Stimulated activated CD4-positive, alpha-beta T cell treated with anti-CD3 and anti-CD28 coated beads, Interleukin-4, amount 100 ng/mL, for 4 hours (primary cell): ENCODE measurements around the gene ADAMTS12.
A peak's percentile ranks its signal among the peaks of the same experiment; 100 is the strongest.

Experiments used
- DNase-seq, 2 experiments: peaks; one replicate each; pipeline ENCODE4 v3.0.0-alpha.2; 2020

The ADAMTS12 gene

GRCh38 chr5:33641744-33642505, 249.9 kb downstream of the ADAMTS12 start:
- DNase-seq = no peak

GRCh38 chr5:33639474-33639873, 252.3 kb downstream of the ADAMTS12 start:
- DNase-seq = no peak

DNA sequence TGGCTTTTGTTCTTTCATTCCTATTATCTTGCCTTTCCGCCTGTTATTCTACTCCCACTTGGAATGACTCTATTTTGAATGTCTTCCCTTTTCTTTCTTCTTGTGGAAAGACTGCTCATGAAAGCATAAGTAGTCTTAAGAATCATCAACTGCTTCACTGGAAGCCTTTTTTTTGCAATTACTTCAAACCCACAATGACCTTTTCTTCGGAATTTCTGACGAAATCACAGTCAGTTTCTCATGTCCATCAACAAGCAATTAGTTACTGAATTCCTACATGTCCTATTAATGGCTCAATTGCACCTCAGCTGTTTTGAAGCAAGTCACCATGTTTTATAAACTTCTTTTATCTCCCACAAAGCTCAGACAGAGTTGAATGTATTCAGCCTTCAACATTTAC, 254.8 kb downstream of the ADAMTS12 start:
- DNase-seq = no peak

DNA sequence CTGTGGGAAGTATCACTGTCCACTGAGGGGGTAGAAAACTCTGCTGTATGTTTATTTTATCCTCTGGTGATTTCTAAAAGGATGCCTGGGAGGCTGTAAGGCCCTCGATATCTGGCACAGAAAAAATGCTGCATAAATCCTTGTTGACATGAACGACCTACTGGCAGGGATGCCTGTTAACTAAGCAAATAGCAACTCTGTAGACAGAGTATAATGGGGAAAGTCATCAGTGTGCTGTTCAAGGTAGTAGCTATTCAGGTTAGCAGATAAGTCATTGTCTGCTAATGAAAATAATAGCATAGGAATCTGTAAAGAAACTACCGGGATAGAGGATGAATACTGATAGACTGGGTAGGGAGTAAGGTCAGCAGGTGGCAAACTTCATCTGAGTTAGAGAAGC, 256.2 kb downstream of the ADAMTS12 start:
- no peak for DNase-seq

DNA sequence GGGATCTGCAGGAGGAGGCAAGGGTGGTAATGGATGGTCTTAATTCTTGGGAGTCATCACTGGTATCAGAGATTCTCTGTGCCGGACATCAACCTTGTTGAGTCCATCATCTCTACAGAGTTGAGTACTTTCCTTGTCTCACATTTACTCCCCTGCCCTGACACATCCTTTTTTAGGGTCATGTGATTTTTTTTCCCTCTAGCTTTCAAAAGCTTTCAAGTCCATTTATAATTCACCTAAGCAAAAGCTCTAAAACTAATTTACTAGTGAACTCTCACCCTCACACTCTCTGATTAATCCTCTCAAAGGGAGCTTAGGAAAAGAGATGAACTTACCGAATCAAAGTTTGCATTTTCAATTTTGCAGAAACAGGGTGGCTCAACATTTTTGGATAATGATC, 258.1 kb downstream of the ADAMTS12 start:
- DNase-seq = no peak

DNA sequence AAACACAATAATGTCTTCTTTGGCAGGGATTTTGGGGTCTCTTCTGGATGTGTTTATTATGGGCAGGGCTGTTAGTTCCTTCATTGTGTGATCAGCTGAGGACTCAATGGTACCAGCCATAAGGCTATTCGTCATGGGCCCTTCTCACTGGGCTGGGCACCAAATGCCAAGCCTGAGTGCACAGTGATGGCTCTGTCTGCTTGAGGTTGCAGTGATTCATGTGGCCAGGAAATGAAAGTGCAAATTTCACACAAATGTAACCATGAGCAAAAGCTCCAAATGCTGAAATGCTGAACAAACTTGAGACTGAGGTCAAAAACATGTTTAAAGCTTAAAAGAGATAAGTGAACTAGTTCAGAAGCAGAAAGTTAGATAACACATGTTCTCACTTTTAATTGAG, 260.0 kb downstream of the ADAMTS12 start:
- no peak for DNase-seq

GRCh38 chr5:33631139-33631538, 260.7 kb downstream of the ADAMTS12 start:
- DNase-seq = no peak

DNA sequence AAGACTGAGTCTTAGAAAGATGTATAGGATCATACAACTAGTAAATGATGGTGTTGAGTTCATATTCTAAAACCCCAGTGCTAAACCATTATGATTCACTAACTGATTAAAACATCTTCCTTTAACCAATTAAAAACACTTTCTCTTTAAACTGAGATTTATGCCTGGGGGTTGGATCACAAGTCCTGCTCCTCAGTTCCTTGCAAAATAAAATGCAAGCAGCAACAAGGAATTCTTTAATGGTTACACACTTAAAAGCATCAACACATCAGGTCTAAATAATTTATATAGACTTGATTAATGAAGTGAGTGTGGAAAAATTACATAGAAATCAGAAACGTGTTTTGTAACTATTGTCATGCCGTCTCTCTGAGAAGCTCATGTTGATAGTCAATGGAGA, 261.8 kb downstream of the ADAMTS12 start:
- no peak for DNase-seq

- DNase-seq = no peak
These were observed 263.0 kb downstream of the ADAMTS12 start for GRCh38 chr5:33628796-33629195.

DNA sequence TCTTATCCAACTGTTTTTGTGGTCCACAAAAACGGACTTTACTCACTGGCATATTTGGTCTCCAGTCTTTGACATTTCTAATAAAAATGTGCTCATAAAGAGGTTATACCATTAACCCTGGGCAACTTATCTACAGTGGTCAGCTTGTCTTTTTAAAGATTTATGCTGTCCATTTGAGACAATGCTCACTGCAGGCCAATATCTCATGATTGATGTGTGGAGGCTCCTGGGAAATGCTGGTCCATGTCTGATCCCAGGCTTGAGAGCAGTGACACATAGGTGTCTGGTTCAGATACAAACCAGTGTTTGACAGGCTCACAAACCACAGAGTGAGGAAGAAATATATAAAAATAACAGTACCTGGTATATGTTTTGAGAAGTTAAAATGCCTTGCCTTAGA, 270.3 kb downstream of the ADAMTS12 start:
- no peak for DNase-seq

- no peak for DNase-seq
These were observed 277.8 kb downstream of the ADAMTS12 start for GRCh38 chr5:33614039-33614438.

DNA sequence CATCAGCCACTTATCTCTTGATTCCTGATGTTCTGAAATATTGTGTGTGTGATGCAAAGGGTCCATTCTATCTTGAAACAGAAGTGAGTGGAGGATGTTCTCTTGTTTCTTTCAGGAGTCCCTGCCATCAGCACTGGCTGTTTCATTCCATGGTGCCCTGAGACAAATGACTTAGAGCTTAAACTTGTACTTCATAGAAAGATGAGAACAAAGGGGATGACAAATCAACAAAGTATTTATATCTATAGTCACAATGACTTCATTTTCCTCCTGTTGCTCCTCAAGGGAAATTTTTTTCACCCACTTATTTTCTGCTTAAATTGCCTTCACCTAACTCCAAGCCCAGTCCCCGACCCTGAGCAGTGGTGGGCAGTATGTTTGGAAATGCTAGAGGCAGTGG, 279.4 kb downstream of the ADAMTS12 start:
- DNase-seq = no peak

GRCh38 chr5:33611877-33612276, 279.9 kb downstream of the ADAMTS12 start:
- DNase-seq = no peak

GRCh38 chr5:33608344-33609041, 283.3 kb downstream of the ADAMTS12 start:
- DNase-seq = no peak

DNA sequence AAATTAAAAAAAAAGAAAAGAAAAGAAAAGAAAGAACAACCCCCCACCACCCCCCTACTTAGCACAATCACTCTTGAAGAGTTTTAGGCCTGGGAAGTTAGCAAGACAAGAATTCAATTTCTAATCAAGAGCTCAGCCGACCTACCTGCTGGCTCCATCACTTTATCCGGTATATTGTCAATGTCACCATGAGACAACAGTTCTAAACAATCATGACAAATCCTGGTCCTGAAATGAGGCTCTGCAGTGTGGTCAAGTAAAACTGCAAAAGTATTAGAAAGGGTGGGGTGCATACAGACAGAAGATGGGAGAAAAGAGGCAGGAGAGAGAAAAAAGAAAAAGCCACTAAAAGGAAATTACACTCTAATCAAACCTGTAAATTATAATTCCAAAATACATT, 287.3 kb downstream of the ADAMTS12 start:
- DNase-seq = no peak

- no peak for DNase-seq
These were observed 289.9 kb downstream of the ADAMTS12 start for GRCh38 chr5:33601881-33602280.

DNA sequence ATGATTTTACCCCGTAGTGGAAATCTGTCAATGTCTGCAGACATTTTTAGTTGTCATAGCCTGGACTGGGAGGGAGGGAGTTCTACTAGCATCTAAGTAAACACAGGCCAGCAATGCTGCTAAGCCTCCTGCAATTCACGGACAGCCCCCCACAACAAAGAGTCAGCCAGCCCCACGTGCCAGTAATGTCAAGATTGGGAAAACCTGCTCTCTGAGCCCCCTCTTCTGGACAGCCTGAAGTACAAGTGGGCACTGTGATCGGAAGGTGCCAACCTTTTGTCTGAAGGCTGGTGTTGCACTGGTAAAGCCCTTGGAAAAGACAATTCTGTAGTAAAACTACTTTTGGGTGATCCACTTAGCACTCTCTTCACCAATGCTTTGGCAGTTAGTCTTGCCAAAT, 296.5 kb downstream of the ADAMTS12 start:
- DNase-seq = no peak

DNA sequence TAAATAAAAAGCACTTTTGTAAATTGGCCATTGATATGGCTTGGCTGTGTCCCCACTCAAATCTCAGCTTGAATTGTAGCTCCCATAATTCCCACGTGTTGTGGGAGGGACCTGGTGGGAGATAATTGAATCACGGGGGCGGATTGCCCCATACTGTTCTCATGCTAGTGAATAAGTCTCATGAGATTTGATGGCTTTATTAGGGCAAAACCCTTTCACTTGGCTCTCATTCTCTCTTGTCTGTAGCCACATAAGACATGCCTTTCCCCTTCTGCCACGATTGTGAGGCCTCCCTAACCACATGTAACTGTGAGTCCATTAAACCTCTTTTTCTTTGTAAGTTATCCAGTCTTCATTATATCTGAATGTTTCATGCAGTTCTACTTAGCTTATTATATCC, 297.8 kb downstream of the ADAMTS12 start:
- no peak for DNase-seq

GRCh38 chr5:33592245-33592644, 299.5 kb downstream of the ADAMTS12 start:
- DNase-seq = no peak

- DNase-seq = peak in 1 of 2 experiments; percentile 32
These were observed 303.0 kb downstream of the ADAMTS12 start for GRCh38 chr5:33588654-33589372.

GRCh38 chr5:33583332-33583731, 308.5 kb downstream of the ADAMTS12 start:
- DNase-seq = no peak

DNA sequence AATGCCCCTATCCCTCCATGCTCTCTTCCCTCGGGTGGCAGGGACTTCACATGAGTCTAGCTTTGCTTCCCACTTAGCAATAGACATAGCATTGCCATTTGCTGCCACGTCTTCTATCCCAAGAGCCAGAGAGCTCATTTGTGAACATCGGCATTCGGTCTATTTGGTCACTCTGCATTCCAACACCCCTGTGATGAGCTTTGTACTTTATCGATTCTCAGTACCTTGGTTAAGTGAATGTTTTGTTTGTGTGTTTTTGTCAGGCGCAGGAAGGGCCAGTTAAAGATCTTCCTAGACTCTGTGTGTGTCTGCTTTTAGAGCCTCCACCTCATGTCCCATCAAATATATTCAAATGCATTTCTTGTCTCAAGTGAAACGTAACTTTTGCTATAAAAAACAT, 309.4 kb downstream of the ADAMTS12 start:
- no peak for DNase-seq

GRCh38 chr5:33579789-33580188, 312.0 kb downstream of the ADAMTS12 start:
- no peak for DNase-seq

- DNase-seq = no peak
These were observed 312.6 kb downstream of the ADAMTS12 start for GRCh38 chr5:33579152-33579551.
